HepG2 (cell line): Measurements from ENCODE around the gene FAT1. TPM values are rescaled to one million over a fixed set of nuclear protein-coding genes. Genes with fewer than 3 reads are reported as not detected.

ENCODE experiments used
- ATM ChIP-seq: fragments of 450-650 bp; IDR thresholded peaks from 2 replicates; pipeline ENCODE4 v1.7.1; 2017; ENCODE audit warnings: mild to moderate bottlenecking, borderline replicate concordance
- CEBPG ChIP-seq: IDR thresholded peaks from 2 replicates; pipeline ENCODE4 v1.6.1; 2016
- CREM ChIP-seq, 2 experiments: sonication (generic) in 1 of 2; formaldehyde crosslinking in 1 of 2; IDR thresholded peaks; 2 replicates each; pipeline versions ENCODE4 v1.4.0 to v1.6.1; 2016 to 2020; ENCODE audit warnings: antibody characterized with exemption in 1 of 2, mild to moderate bottlenecking in 1 of 2, missing genetic modification reagents in 1 of 2
- DDIT3 ChIP-seq: sonication (generic); formaldehyde crosslinking; IDR thresholded peaks from 2 replicates; pipeline ENCODE4 v1.4.0; 2020; ENCODE audit warnings: mild to moderate bottlenecking, missing genetic modification reagents
- DNMT1 ChIP-seq: sonication (generic); formaldehyde crosslinking; IDR thresholded peaks from 2 replicates; pipeline ENCODE4 v1.5.1; 2020; ENCODE audit warnings: mild to moderate bottlenecking, missing genetic modification reagents
- FOXO1 ChIP-seq: sonication (generic); formaldehyde crosslinking; IDR thresholded peaks from 2 replicates; pipeline ENCODE4 v1.4.0; 2020; ENCODE audit warnings: missing genetic modification reagents
- MBD4 ChIP-seq: IDR thresholded peaks from 2 replicates; pipeline ENCODE4 v1.6.1; 2012; ENCODE audit warnings: low read length, inconsistent platforms, borderline replicate concordance
- MBNL3 ChIP-seq: fragments of 250-450 bp; sonication (Bioruptor Pico); conservative IDR thresholded peaks from 2 replicates; pipeline ENCODE4 v1.8.0; 2022; ENCODE audit warnings: mild to moderate bottlenecking, inconsistent platforms
- NFRKB ChIP-seq: fragments of 450-650 bp; IDR thresholded peaks from 2 replicates; pipeline ENCODE4 v1.6.1; 2017
- TBX2 ChIP-seq: sonication (generic); formaldehyde crosslinking; IDR thresholded peaks from 2 replicates; pipeline ENCODE4 v1.5.0; 2020; ENCODE audit warnings: missing genetic modification reagents, mild to moderate bottlenecking, borderline replicate concordance
- THAP8 ChIP-seq: sonication (generic); formaldehyde crosslinking; IDR thresholded peaks from 2 replicates; pipeline ENCODE4 v1.5.1; 2020; ENCODE audit warnings: missing genetic modification reagents, mild to moderate bottlenecking, borderline replicate concordance
- YEATS4 ChIP-seq: sonication (generic); formaldehyde crosslinking; IDR thresholded peaks from 2 replicates; pipeline ENCODE4 v1.4.0; 2020; ENCODE audit warnings: missing genetic modification reagents, borderline replicate concordance
- ZBTB40 ChIP-seq, 2 experiments: fragments of 450-650 bp in 1 of 2; sonication (generic) in 1 of 2; formaldehyde crosslinking in 1 of 2; IDR thresholded peaks; 2 replicates each; pipeline versions ENCODE4 v1.6.1 to v1.8.0; 2016 to 2022; ENCODE audit warnings: antibody characterized with exemption in 1 of 2, mild to moderate bottlenecking in 1 of 2, missing genetic modification reagents in 1 of 2
- ZBTB7A ChIP-seq: sonication (generic); formaldehyde crosslinking; IDR thresholded peaks from 2 replicates; pipeline ENCODE4 v1.8.0; 2022; ENCODE audit warnings: mild to moderate bottlenecking, missing genetic modification reagents
- ZNF20 ChIP-seq: sonication (generic); formaldehyde crosslinking; IDR thresholded peaks from 2 replicates; pipeline ENCODE4 v1.4.0; 2020; ENCODE audit warnings: mild to moderate bottlenecking, moderate library complexity, missing genetic modification reagents
- ZNF207 ChIP-seq: fragments of 450-650 bp; IDR thresholded peaks from 2 replicates; pipeline ENCODE4 v1.6.1; 2016; ENCODE audit warnings: antibody characterized with exemption, borderline replicate concordance
- ZNF670 ChIP-seq: sonication (generic); formaldehyde crosslinking; IDR thresholded peaks from 2 replicates; pipeline ENCODE4 v1.8.0; 2022; ENCODE audit warnings: mild to moderate bottlenecking, missing genetic modification reagents, borderline replicate concordance
- ZNF703 ChIP-seq: sonication (generic); formaldehyde crosslinking; IDR thresholded peaks from 2 replicates; pipeline ENCODE4 v1.5.1; 2020; ENCODE audit warnings: missing genetic modification reagents, mild to moderate bottlenecking, moderate library complexity, borderline replicate concordance
- ZNF792 ChIP-seq: IDR thresholded peaks from 2 replicates; pipeline ENCODE4 v1.6.1; 2016
- polyA plus RNA-seq, 8 experiments: library from polyadenylated mRNA; depleted of rRNA in 3 of 8; stranded (reverse) in 7 of 8; unstranded in 1 of 8; fragments of >200 nt; fragmentation: Illumina TruSeq in 4 of 8; extraction: Trizol in 4 of 8; gene quantifications; 2 replicates each; pipeline versions ENCODE4 v1.2.1 to v1.2.3, GENCODE V29; 2011 to 2016; ENCODE audit warnings: low read depth in 4 of 8, missing spikeins in 1 of 8, mixed read lengths in 1 of 8; ENCODE audit not compliant: insufficient read depth in 1 of 8
- total RNA-seq, 5 experiments: library from RNA; depleted of rRNA; stranded (reverse); fragments of >200 nt; fragmentation: Illumina TruSeq; extraction: Trizol; gene quantifications; 2 replicates each; pipeline ENCODE4 v1.2.3, GENCODE V29; 2016; ENCODE audit warnings: low read depth in 1 of 5

The FAT1 gene
- total and polyA plus RNA-seq, 2 of the 13 experiments (the other 11 are each of a cell fraction or from before 2014, with no cell fraction given) = 185 to 216 TPM

- TF ChIP-seq ZBTB40 (IDR thresholded peaks at IDR 0.05) (no peak), ZBTB40 (CRISPR knock-in tag; IDR thresholded peaks at IDR 0.05) (peak; percentile 56; the same call in 1 of the 2 replicates), ZNF20 (CRISPR knock-in tag) (no peak), ZBTB7A (CRISPR knock-in tag) (no peak), ZNF703 (CRISPR knock-in tag) (no peak), FOXO1 (peak; percentile 78; the same call in 1 of the 2 replicates), CREM (IDR thresholded peaks at IDR 0.05) (peak; percentile 88), CREM (CRISPR knock-in tag; IDR thresholded peaks at IDR 0.05) (no peak), ZNF670 (0 out of 2 replicates have a peak, but pooled peaks have one; percentile 35), CEBPG (CRISPR knock-in tag) (peak; percentile 90), ATM (peak; percentile 45; the same call in 1 of the 2 replicates), ZNF207 (no peak), DNMT1 (no peak), ZNF792 (peak; percentile 83; the same call in 1 of the 2 replicates), DDIT3 (no peak; the same call in 1 of the 2 replicates), THAP8 (CRISPR knock-in tag) (no peak), MBD4 (no peak), NFRKB (no peak), MBNL3 (no peak), TBX2 (CRISPR knock-in tag) (peak; percentile 85), YEATS4 (CRISPR knock-in tag) (peak; percentile 30; the same call in 1 of the 2 replicates)
Observed at GRCh38 chr4:186755550-186756519, 32.2 kb upstream of the FAT1 start (continued).
